Measurements from ENCODE around the gene PALD1.
"Not testable (repeated sequence)": the region's sequence is repeated elsewhere in the genome, so short reads cannot be mapped to it uniquely, and the experiment has no call there.

Gene PALD1

GRCh38 chr10:70573599-70574506 is 95.3 kb downstream of the PALD1 start:
- Histone ChIP-seq H3K27ac (no peak overlapping the region), H3K4me3 (no peak overlapping the region)
- DNase-seq (ENCODE audit: low spot score), result no peak
- no peak for TF ChIP-seq CTCF (IDR thresholded peaks at IDR 0.05)

GRCh38 chr10:70575486-70575873 is 96.9 kb downstream of the PALD1 start:
- no peak for DNase-seq (ENCODE audit: low spot score)
- Histone ChIP-seq H3K4me3 (no peak overlapping the region), H3K27ac (no peak overlapping the region)
- no peak for TF ChIP-seq CTCF (IDR thresholded peaks at IDR 0.05)

GRCh38 chr10:70575874-70576802 is 97.6 kb downstream of the PALD1 start:
- Histone ChIP-seq H3K27ac (no peak overlapping the region), H3K4me3 (peak overlapping the region; percentile 27)
- no peak for DNase-seq (ENCODE audit: low spot score)
- TF ChIP-seq CTCF (IDR thresholded peaks at IDR 0.05), result no peak

DNA sequence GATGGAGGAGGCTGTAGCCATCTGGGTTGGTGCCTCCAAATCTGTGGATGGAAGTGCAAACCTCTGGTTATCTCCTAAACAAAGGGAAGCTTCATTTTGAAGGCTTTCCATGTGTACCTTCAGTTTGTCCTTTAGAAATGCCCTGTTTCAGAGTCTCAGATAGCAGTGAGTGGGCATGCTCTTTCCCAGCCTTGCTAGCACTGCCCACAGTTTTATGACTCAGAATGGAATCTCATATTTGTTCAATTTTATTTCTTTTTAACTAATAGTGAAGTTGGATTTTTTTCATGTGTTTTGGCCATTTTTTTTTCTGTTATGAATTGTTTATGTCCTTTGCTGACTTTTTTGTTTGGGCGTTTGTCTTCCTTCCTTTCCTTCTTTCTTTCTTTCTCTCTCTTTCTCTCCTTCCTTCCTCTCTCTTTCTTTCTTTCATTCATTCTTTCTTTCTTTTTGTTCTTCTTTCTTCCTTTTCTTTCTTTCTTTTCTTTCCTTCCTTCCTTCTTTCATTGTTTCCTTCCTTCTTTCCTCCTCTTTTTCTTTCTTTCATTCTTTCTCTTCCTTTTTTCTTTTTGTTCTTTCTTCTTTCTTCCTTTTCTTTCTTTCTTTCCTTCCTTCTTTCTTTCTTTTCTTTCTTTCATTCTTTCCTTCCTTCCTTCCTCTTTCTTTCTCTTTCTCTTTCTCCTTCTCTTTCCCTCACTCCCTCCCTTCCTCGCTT is 98.4 kb downstream of the PALD1 start:
- Histone ChIP-seq H3K27ac (no peak overlapping the region), H3K4me3 (no peak overlapping the region)
- no peak for DNase-seq (ENCODE audit: low spot score)
- TF ChIP-seq CTCF (IDR thresholded peaks at IDR 0.05), result no peak

DNA sequence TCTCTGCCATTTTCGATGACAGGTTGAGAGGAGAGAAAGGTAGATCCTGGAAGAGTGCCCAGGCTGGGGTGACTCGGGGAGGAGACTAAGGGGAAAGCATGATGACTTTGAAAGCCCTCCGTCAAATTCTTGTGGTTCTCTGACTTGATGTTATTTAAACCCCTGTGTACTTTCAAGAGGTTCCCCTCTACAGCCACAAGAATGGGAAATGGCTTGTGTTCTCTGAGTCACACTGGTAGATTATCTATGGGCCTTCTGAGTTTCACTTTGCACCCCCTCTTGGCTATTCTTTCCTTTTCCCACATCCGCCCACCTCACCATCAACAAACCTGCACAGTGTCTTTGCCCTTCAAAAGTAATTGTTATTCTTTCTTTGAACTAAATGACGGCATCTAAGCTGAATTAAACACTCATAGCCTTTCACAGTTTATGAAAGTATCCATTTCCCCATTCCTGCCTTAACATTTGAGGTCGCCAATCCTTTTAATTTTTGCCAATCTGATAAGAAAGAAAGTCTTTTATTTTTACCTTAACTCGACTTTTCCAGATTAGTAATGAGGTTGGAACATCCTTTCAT is 99.9 kb downstream of the PALD1 start:
- TF ChIP-seq CTCF (IDR thresholded peaks at IDR 0.05), result no peak
- no peak overlapping the region for H3K4me3 ChIP-seq
- DNase-seq (ENCODE audit: low spot score), result no peak
- no peak overlapping the region for H3K27ac ChIP-seq

DNA sequence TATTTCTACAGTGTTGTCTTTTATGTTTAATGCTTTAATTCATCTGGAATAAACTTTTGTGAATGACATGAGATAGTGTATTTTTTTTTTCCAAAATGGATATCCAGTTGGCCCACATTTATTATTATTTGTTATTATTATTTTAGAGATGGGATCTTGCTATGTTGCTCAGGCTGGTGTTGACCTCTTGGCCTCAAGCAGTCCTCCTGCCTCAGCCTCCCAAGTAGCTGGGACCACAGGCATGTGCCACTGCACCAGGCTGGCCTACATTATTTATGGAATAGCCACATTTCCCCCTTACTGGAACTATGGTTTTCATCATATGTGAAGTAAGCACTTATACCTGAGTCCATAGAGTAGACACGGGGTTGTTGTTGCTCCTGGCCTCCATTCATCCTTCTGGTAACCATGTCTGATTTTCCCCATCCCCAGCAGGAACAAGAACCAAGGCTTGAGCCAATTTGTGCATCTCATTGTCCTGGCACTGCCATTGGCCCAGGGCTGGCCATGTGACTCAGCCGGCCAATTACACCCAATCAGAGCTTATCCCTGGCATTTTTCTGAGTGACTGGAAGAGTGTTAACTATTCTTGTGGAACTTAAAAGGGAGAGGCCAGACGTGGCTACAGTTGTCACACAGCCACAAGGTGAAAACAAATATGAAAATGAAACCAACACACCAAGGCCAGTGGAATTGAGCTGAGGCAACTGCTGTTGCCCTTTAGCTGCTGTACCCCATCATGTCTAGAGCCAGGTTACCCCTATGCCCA is 100.9 kb downstream of the PALD1 start:
- TF ChIP-seq CTCF (IDR thresholded peaks at IDR 0.05), result no peak
- Histone ChIP-seq H3K4me3 (no peak overlapping the region), H3K27ac (no peak overlapping the region)
- no peak for DNase-seq (ENCODE audit: low spot score)

GRCh38 chr10:70581176-70581575 is 102.6 kb downstream of the PALD1 start:
- H3K27ac ChIP-seq; DNase-seq (ENCODE audit: low spot score); H3K4me3 ChIP-seq: not testable (repeated sequence)

All from coronary artery (tissue), 2 donors.